ENCODE data around the gene PJA2.

DNA sequence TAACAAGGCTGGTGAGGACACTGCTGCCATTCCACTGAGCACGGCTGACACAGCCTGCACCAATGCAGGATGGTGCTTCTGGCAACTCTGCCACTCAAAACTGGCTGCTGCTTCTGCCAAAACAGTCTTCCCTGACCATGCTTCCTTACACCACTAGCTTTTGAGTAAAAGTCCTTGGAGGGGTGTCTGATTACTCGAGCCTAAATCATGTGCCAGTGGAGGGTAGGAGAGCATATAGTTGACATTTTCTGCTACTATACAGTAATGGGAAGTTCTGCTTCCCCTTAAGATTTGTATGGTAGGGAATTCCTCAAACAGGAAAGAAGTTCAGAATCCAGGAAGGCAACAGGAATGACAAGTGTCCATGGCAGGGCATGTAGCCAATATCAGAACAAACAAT, 12.2 kb upstream of the PJA2 start:
- TF ChIP-seq, protein P1, sequence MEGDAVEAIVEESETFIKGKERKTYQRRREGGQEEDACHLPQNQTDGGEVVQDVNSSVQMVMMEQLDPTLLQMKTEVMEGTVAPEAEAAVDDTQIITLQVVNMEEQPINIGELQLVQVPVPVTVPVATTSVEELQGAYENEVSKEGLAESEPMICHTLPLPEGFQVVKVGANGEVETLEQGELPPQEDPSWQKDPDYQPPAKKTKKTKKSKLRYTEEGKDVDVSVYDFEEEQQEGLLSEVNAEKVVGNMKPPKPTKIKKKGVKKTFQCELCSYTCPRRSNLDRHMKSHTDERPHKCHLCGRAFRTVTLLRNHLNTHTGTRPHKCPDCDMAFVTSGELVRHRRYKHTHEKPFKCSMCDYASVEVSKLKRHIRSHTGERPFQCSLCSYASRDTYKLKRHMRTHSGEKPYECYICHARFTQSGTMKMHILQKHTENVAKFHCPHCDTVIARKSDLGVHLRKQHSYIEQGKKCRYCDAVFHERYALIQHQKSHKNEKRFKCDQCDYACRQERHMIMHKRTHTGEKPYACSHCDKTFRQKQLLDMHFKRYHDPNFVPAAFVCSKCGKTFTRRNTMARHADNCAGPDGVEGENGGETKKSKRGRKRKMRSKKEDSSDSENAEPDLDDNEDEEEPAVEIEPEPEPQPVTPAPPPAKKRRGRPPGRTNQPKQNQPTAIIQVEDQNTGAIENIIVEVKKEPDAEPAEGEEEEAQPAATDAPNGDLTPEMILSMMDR (IDR thresholded peaks at IDR 0.05 in 4 of 5, conservative IDR thresholded peaks at IDR 0.05 in 1 of 5) = no peak
- TF ChIP-seq POLR2A (IDR thresholded peaks at IDR 0.05) = no peak
